B cell (primary cell): ENCODE results near the gene VPS26C. TPM values are rescaled to one million over a fixed set of nuclear protein-coding genes. Genes with fewer than 3 reads are reported as not detected.

Experiments used
- ATAC-seq: fragments of 200-7000 bp; cut with Tn5 transposase; one replicate; pipeline ENCODE4 v1.10.0; 2021; ENCODE audit warnings: low read depth, mild to moderate bottlenecking, moderate number of reproducible peaks, moderate library complexity
- CTCF ChIA-PET: fragments of 350-600 bp; sonication (Branson Sonifier 250); formaldehyde crosslinking; loops from one replicate; lab custom pipeline; 2021; ENCODE audit warnings: antibody characterized with exemption, inconsistent platforms; lab: Charles Lee
- POLR2A ChIA-PET: fragments of 350-600 bp; sonication (Branson Sonifier 250); formaldehyde crosslinking; loops from one replicate; lab custom pipeline; 2021; ENCODE audit warnings: antibody characterized with exemption; lab: Charles Lee
- DNase-seq: peaks from one replicate; pipeline ENCODE4 v3.0.0; 2013
- H2AFZ ChIP-seq: 2 replicates; pipeline ENCODE4 v1.6.1; 2012; ENCODE audit warnings: mild to moderate bottlenecking, low read depth, low read length; ENCODE audit not compliant: insufficient read depth, poor library complexity, severe bottlenecking
- H3K27ac ChIP-seq, 2 donors: 1 replicate in 1 of 2; 2 replicates in 1 of 2; pipeline ENCODE4 v1.5.1; 2012 to 2013; ENCODE audit warnings: low read length in 2 of 2, mild to moderate bottlenecking in 2 of 2, moderate library complexity in 1 of 2
- H3K27me3 ChIP-seq, 4 experiments: fragments of 200-600 bp in 1 of 4; sonication (generic) in 1 of 4; replicated peaks in 1 of 4; 1 replicate in 2 of 4; 2 replicates in 2 of 4; pipeline versions ENCODE4 v1.6.1 to v1.7.0; 2013 to 2016; ENCODE audit warnings: low read length in 3 of 4, mild to moderate bottlenecking in 2 of 4, mixed read lengths in 1 of 4, moderate library complexity in 1 of 4; ENCODE audit not compliant: insufficient read depth in 4 of 4, control insufficient read depth in 3 of 4; ENCODE audit errors: control extremely low read depth in 1 of 4
- H3K36me3 ChIP-seq, 2 experiments: replicated peaks in 1 of 2; 1 replicate in 1 of 2; 2 replicates in 1 of 2; pipeline versions ENCODE4 v1.6.1 to v1.7.1; 2013; ENCODE audit warnings: low read length in 1 of 2; ENCODE audit not compliant: insufficient read depth in 2 of 2, control insufficient read depth in 1 of 2; ENCODE audit errors: control extremely low read depth in 1 of 2, extremely low read depth in 1 of 2
- H3K4me1 ChIP-seq, 2 donors: fragments of 200-600 bp in 1 of 2; sonication (generic) in 1 of 2; 1 replicate in 1 of 2; 2 replicates in 1 of 2; pipeline versions ENCODE4 v1.5.1 to v1.6.1; 2013 to 2017; ENCODE audit warnings: low read length in 2 of 2; ENCODE audit not compliant: control insufficient read depth in 2 of 2, insufficient read depth in 2 of 2
- H3K4me2 ChIP-seq: replicated peaks from 2 replicates; pipeline ENCODE3; 2012; ENCODE audit warnings: mild to moderate bottlenecking, low read depth, low read length; ENCODE audit not compliant: poor library complexity, severe bottlenecking
- H3K4me3 ChIP-seq, 5 experiments: fragments of 200-600 bp in 1 of 5; sonication (generic) in 1 of 5; 1 replicate in 3 of 5; 2 replicates in 2 of 5; pipeline versions ENCODE4 v1.5.1 to v1.7.0; 2011 to 2016; ENCODE audit warnings: low read length in 4 of 5, mild to moderate bottlenecking in 4 of 5, low read depth in 2 of 5, control low read depth in 1 of 5, moderate library complexity in 1 of 5; ENCODE audit not compliant: insufficient read depth in 1 of 5; ENCODE audit errors: control extremely low read depth in 1 of 5, extremely low read depth in 1 of 5
- H3K79me2 ChIP-seq: fragments of 200-600 bp; sonication (generic); one replicate; pipeline ENCODE4 v1.6.0; 2016; ENCODE audit warnings: low read length; ENCODE audit not compliant: control insufficient read depth, insufficient read depth
- H3K9ac ChIP-seq: fragments of 200-600 bp; sonication (generic); 2 replicates; pipeline ENCODE4 v1.6.1; 2017; ENCODE audit warnings: mild to moderate bottlenecking, low read length, moderate library complexity
- H3K9me3 ChIP-seq, 3 donors: one replicate each; pipeline versions ENCODE4 v1.6.1 to v1.7.1; 2013; ENCODE audit warnings: low read length in 2 of 3; ENCODE audit not compliant: control insufficient read depth in 2 of 3, insufficient read depth in 1 of 3; ENCODE audit errors: control extremely low read depth in 1 of 3
- H4K20me1 ChIP-seq: 2 replicates; pipeline ENCODE4 v1.6.0; 2012; ENCODE audit warnings: mild to moderate bottlenecking, low read length; ENCODE audit not compliant: insufficient read depth, control insufficient read depth, poor library complexity, severe bottlenecking
- H3K27ac Mint-ChIP-seq: one replicate; pipeline ENCODE4 v1.8.0; 2021; ENCODE audit warnings: mixed read lengths
- H3K27me3 Mint-ChIP-seq: one replicate; pipeline ENCODE4 v1.8.0; 2021; ENCODE audit warnings: mixed read lengths
- H3K4me1 Mint-ChIP-seq: one replicate; pipeline ENCODE4 v1.8.0; 2021; ENCODE audit warnings: mixed read lengths
- H3K4me3 Mint-ChIP-seq: one replicate; pipeline ENCODE4 v1.8.0; 2021; ENCODE audit warnings: mixed read lengths
- H3K9me3 Mint-ChIP-seq: one replicate; pipeline ENCODE4 v1.8.0; 2022; ENCODE audit warnings: mixed read lengths; ENCODE audit not compliant: insufficient read depth
- CTCF ChIP-seq: fragments of 200-600 bp; IDR thresholded peaks from one replicate; pipeline ENCODE4 v1.8.0; 2022; ENCODE audit warnings: antibody characterized with exemption, mild to moderate bottlenecking
- EZH2 ChIP-seq: IDR thresholded peaks from 2 replicates; pipeline ENCODE4 v1.6.1; 2012; ENCODE audit warnings: borderline replicate concordance, low read depth, mild to moderate bottlenecking, moderate library complexity, low read length; ENCODE audit not compliant: insufficient read depth, poor library complexity, severe bottlenecking
- WGBS: methylation state at CpG from one replicate; pipeline ENCODE4 v1.1.5; 2013; ENCODE audit warnings: missing lambda C conversion rate; ENCODE audit not compliant: insufficient coverage; 5-methylcytosine and 5-hydroxymethylcytosine counted together
- intact Hi-C: fragments of 100-400 bp; cut with micrococcal nuclease; formaldehyde crosslinking; loops from one replicate; pipeline ENCODE4 v1.10.0; 2022
- polyA plus RNA-seq: library from polyadenylated mRNA; depleted of rRNA; stranded (reverse); fragments of >200 nt; gene quantifications from 2 replicates; pipeline ENCODE4 v1.2.3, GENCODE V29; 2012
- total RNA-seq, 2 donors: library from RNA; stranded (reverse); fragments of 120-200 nt in 1 of 2; gene quantifications; 1 replicate in 1 of 2; 2 replicates in 1 of 2; pipeline versions ENCODE4 v1.2.3 to v1.2.4, GENCODE V29; 2013 to 2022

VPS26C gene
- total and polyA plus RNA-seq, 2 donors (not counting 1 experiment from before 2014, with no cell fraction given): 34.3 to 58.6 TPM

GRCh38 chr21:37182222-37182621 lies 84.9 kb downstream of the VPS26C start:
- H3K9ac ChIP-seq: no peak overlapping the region
- ChIA-PET POLR2A (no interaction called here), CTCF (no interaction called here)
- intact Hi-C loops: no loop called here
- ATAC-seq (no peak), DNase-seq (no peak)
- no peaks in the 10 kb centered on the region for H4K20me1 ChIP-seq
- H3K4me1 ChIP-seq: no peaks in the 10 kb centered on the region
- H3K27me3 ChIP-seq: no peaks in the 10 kb centered on the region
- H3K79me2 ChIP-seq: no peaks in the 10 kb centered on the region
- peaks cover 15 to 59% of the 10 kb centered on the region in 2 experiments for H3K36me3 ChIP-seq
- H3K4me3 ChIP-seq: no peak overlapping the region
- no peak overlapping the region for H2AFZ ChIP-seq
- no peak overlapping the region for H3K27ac ChIP-seq
- 99% methylated on average over 5 of the region's 6 CpGs for WGBS
- no peak for TF ChIP-seq CTCF
- TF ChIP-seq EZH2: no peak
- Mint-ChIP-seq H3K4me1 (no peaks in the 10 kb centered on the region), H3K9me3 (no peaks in the 10 kb centered on the region), H3K27me3 (no peaks in the 10 kb centered on the region), H3K4me3 (no peak overlapping the region), H3K27ac (no peak overlapping the region)
- H3K9me3 ChIP-seq: peaks cover 0 to 7% (median 4%) of the 10 kb centered on the region in 3 donors
- H3K4me2 ChIP-seq: no peak overlapping the region

GRCh38 chr21:37181059-37181458 lies 86.1 kb downstream of the VPS26C start:
- DNase-seq: no peak
- Histone ChIP-seq H4K20me1 (no peaks in the 10 kb centered on the region), H3K79me2 (no peaks in the 10 kb centered on the region), H2AFZ (no peak overlapping the region), H3K4me3 (no peak overlapping the region), H3K27ac (no peak overlapping the region), H3K4me2 (no peak overlapping the region), H3K9ac (no peak overlapping the region), H3K9me3 (peaks cover 0 to 7% (median 4%) of the 10 kb centered on the region in 3 donors), H3K27me3 (no peaks in the 10 kb centered on the region), H3K36me3 (peaks cover 11 to 59% of the 10 kb centered on the region in 2 experiments), H3K4me1 (no peaks in the 10 kb centered on the region)
- CTCF ChIA-PET: no interaction called here
- WGBS: 93% methylated on average over 2 of the region's 3 CpGs
- TF ChIP-seq EZH2 (no peak), CTCF (no peak)
- Mint-ChIP-seq H3K27ac (no peak overlapping the region), H3K4me1 (no peaks in the 10 kb centered on the region), H3K4me3 (no peak overlapping the region), H3K27me3 (no peaks in the 10 kb centered on the region), H3K9me3 (no peaks in the 10 kb centered on the region)
- POLR2A ChIA-PET: no interaction called here
- ATAC-seq: no peak
- intact Hi-C loops: no loop called here
